NCI-H1930 (cell line): Measurements from ENCODE around the gene COLEC11.

ENCODE experiments used
- DNase-seq, 2 experiments: peaks; one replicate each; lab custom pipeline; 2025; lab: John Stamatoyannopoulos, UW

Gene COLEC11

DNA sequence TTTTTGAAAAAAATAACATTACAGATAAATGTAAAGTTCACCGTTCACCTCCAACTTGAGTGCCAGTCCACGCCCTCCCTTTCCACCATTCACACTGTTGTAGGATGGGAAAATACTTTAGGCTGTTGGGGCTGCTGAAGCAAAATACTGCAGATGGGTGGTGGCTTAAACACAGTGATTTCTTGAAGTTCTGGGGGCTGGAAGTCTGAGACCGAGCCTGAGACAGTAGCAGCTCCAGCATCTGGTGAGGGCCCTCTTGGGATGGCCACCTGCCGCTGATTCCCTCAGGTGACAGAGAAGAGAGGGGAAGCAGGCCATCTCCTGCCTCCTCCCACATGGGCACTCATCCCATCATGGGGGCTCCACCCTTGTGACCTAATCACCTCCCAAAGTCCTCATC, 80.8 kb downstream of the COLEC11 start:
- no peak for DNase-seq

GRCh38 chr2:3677436-3677835, 82.5 kb downstream of the COLEC11 start:
- DNase-seq = no peak

DNA sequence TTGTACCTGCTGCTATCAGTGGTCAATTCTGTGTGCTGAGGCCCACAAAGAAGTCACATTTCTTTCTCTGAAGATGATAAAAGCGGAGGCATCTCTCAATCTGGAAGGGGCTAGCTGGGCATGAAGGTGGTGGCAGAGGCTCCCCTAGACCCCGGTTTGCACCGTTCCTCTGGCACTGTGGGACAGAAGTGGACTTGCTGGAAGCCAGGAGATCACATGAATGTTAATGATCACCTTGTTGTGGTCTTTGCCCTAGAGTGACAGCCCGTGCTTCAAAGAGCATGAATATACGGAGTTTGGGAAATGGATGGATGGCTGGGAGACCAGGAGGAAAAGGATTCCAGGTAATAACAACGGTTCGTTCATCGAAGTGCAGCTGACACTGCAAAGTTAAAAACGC, 83.3 kb downstream of the COLEC11 start:
- no peak for DNase-seq

GRCh38 chr2:3679180-3679579, 84.3 kb downstream of the COLEC11 start:
- no peak for DNase-seq

DNA sequence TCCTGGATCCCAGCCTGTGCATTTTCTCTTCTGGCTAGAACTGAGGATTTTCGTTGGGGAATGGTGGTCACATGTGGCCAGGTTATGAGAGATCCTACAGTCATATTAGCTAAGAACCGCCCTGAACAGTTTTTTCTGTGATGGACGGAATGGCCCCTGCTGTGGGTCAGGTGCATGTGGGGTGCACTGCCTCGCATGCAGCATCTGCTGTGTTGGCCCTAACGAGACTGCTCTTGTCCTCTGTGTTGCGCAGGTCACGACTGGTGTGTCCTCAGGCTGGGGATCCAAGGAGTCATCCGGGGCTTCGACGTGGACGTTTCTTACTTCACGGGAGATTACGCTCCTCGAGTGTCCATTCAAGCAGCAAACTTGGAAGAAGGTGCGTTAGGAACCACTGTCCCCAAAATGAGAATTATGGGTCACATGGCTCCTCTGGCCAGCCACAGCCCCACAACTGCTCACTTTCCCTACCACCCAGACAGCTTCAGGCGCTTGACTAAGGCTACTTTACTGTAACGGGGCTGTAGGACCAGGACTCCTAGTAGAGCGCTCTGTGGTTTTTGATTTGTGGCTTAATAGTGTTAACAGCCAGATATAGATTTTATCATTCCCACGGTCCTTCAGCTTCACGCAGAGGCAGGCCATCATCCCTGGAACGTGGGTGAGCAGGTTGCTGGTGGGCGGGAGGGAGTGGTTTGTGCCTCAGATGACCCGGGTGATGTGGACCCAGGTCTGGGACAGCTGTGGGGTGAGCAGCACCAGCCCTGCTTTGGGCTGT, 84.9 kb downstream of the COLEC11 start:
- DNase-seq = no peak

GRCh38 chr2:3680548-3681345, 85.8 kb downstream of the COLEC11 start:
- DNase-seq = no peak

GRCh38 chr2:3681625-3682024, 86.7 kb downstream of the COLEC11 start:
- no peak for DNase-seq

- DNase-seq = no peak
Observed at GRCh38 chr2:3682811-3683210, 87.9 kb downstream of the COLEC11 start.

- no peak for DNase-seq
Observed at GRCh38 chr2:3683748-3684454, 89.0 kb downstream of the COLEC11 start.

- DNase-seq = no peak
Observed at GRCh38 chr2:3689998-3690748, 95.3 kb downstream of the COLEC11 start.

DNA sequence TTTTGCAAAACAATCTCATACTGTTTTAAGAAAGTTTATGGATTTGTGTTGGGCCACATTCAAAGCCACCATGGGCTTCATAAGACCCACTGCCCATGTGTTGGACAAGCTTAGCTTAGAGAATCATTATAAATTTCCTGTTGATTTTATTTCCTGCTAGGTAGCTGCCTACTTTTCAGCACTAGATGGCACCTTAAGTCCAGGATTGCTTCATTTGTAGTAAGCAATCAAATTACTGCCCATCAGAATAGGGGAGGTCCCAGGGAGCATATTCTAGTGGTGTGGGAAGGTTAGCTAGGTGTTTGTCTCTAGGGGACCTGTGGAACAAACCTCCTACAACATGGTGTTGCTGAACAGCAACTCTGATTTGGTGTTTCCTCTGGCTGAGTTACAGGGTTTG, 97.5 kb downstream of the COLEC11 start:
- no peak for DNase-seq
